Aorta (tissue), 5 donors: ENCODE results near the gene NUB1. TPM values are rescaled to one million over a fixed set of nuclear protein-coding genes. Genes with fewer than 3 reads are reported as not detected.

Experiments
- ATAC-seq: fragments of 200-7000 bp; cut with Tn5 transposase; one replicate; pipeline ENCODE4 v1.9.1; 2022; ENCODE audit warnings: moderate library complexity; ENCODE audit not compliant: low FRiP score
- DNase-seq, 2 donors: peaks; one replicate each; pipeline ENCODE4 v3.0.0-alpha.2; 2020
- H3K27ac ChIP-seq, 2 donors: one replicate each; pipeline ENCODE4 v1.5.1; 2013; ENCODE audit warnings: low read length in 2 of 2, mild to moderate bottlenecking in 2 of 2, moderate library complexity in 2 of 2, control low read depth in 1 of 2, inconsistent platforms in 1 of 2, low read depth in 1 of 2
- H3K27me3 ChIP-seq, 2 donors: one replicate each; pipeline ENCODE4 v1.6.1; 2013; ENCODE audit warnings: control low read depth in 1 of 2, low read length in 1 of 2, mild to moderate bottlenecking in 1 of 2, moderate library complexity in 1 of 2; ENCODE audit not compliant: insufficient read depth in 2 of 2, control insufficient read depth in 1 of 2
- H3K36me3 ChIP-seq, 2 donors: one replicate each; pipeline ENCODE4 v1.6.1; 2013; ENCODE audit warnings: control low read depth in 1 of 2, low read length in 1 of 2, mild to moderate bottlenecking in 1 of 2; ENCODE audit not compliant: insufficient read depth in 2 of 2, control insufficient read depth in 1 of 2
- H3K4me1 ChIP-seq, 2 donors: one replicate each; pipeline ENCODE4 v1.6.1; 2013; ENCODE audit warnings: low read length in 2 of 2, control low read depth in 1 of 2, mild to moderate bottlenecking in 1 of 2, moderate library complexity in 1 of 2; ENCODE audit not compliant: insufficient read depth in 2 of 2, control insufficient read depth in 1 of 2
- H3K4me3 ChIP-seq, 2 donors: one replicate each; pipeline ENCODE4 v1.5.1; 2013; ENCODE audit warnings: low read length in 2 of 2, control low read depth in 1 of 2, mild to moderate bottlenecking in 1 of 2
- H3K9me3 ChIP-seq: one replicate; pipeline ENCODE4 v1.6.1; 2013; ENCODE audit warnings: mild to moderate bottlenecking, low read length; ENCODE audit not compliant: control insufficient read depth
- WGBS, 2 donors: extraction: QIAGEN DNeasy Blood & Tissue Kit; methylation state at CpG; one replicate each; pipeline ENCODE4 v1.1.7; 2013; 5-methylcytosine and 5-hydroxymethylcytosine counted together
- intact Hi-C, 2 donors: fragments of 100-400 bp; cut with DNase I; formaldehyde crosslinking; loops; one replicate each; pipeline versions ENCODE4 v1.14.2 to v1.15.0; 2022
- polyA plus RNA-seq, 2 donors: library from polyadenylated mRNA; stranded (reverse); fragments of 200-250 nt; gene quantifications; one replicate each; pipeline ENCODE4 v1.2.3, GENCODE V29; 2013
- total RNA-seq, 2 donors: library from RNA; stranded (reverse); fragmentation: NEBNext Ultra II Directional; extraction: Animal tissue kit (Norgen Biotek cat#: 25700); gene quantifications; one replicate each; pipeline ENCODE4 v1.2.1, GENCODE V29; 2021
- donor health status: healthy with polysubstance abuse.
- donor health status: Bipolar disorder and iron deficiency.
- donor health status: DM: no; HTN: no; CAD: no.
- donor health status: DM: no; HTN: no; CAD: no.
- donor health status: DM: yes; HTN: yes; CAD: no.

Gene NUB1
- total and polyA plus RNA-seq, 4 donors, result 34.6 to 56.6 (median 41.8) TPM

GRCh38 chr7:151311294-151311864 is 30.2 kb upstream of the NUB1 start:
- DNase-seq, result no peak
- Histone ChIP-seq H3K4me1 (no peaks in the 10 kb centered on the region), H3K27ac (no peak overlapping the region), H3K27me3 (no peaks in the 10 kb centered on the region), H3K36me3 (no peaks in the 10 kb centered on the region), H3K4me3 (no peak overlapping the region), H3K9me3 (no peaks in the 10 kb centered on the region)
- intact Hi-C loops, result loop anchor here in 1 of 2 donors (5.0 kb wide), 1 partner anchor 141 kb away; no protein-coding TSS in a partner anchor
- WGBS, 2 donors, result 67 to 70% methylated on average over 6 of the region's 6 CpGs
- ATAC-seq, result no peak

- intact Hi-C loops, result loop anchor here in 1 of 2 donors (5.0 kb wide), 1 partner anchor 140 kb away; no protein-coding TSS in a partner anchor
- no peaks in the 10 kb centered on the region for H3K27me3 ChIP-seq
- WGBS, 2 donors, result 87 to 90% methylated on average over 6 of the region's 6 CpGs
- no peak overlapping the region for H3K4me3 ChIP-seq
- no peak overlapping the region for H3K27ac ChIP-seq
- H3K4me1 ChIP-seq, result no peaks in the 10 kb centered on the region
- H3K9me3 ChIP-seq, result no peaks in the 10 kb centered on the region
- DNase-seq (no peak), ATAC-seq (no peak)
- no peaks in the 10 kb centered on the region for H3K36me3 ChIP-seq
Observed at GRCh38 chr7:151312356-151312755, 29.3 kb upstream of the NUB1 start.

- no peak for ATAC-seq
- intact Hi-C loops, result loop anchor here in 1 of 2 donors (5.0 kb wide), 1 partner anchor 139 kb away; no protein-coding TSS in a partner anchor
- H3K27ac ChIP-seq, result no peak overlapping the region
Observed at GRCh38 chr7:151312831-151313809, 28.5 kb upstream of the NUB1 start.

GRCh38 chr7:151313857-151314256 is 27.8 kb upstream of the NUB1 start:
- Histone ChIP-seq H3K4me1 (no peaks in the 10 kb centered on the region), H3K27ac (no peak overlapping the region), H3K9me3 (no peaks in the 10 kb centered on the region), H3K4me3 (no peak overlapping the region), H3K36me3 (no peaks in the 10 kb centered on the region), H3K27me3 (no peaks in the 10 kb centered on the region)
- peak; percentile 87 for ATAC-seq
- 7 to 11% methylated on average over 10 of the region's 10 CpGs for WGBS, 2 donors
- intact Hi-C loops, result loop anchor here (2.0 to 5.0 kb wide), 3 partner anchors 35 to 138 kb away; no protein-coding TSS in a partner anchor
- DNase-seq, result peak; percentile 83 to 92

More at GRCh38 chr7:151312831-151313809, 28.5 kb upstream of the NUB1 start:
- 85% methylated on average over 8 of the region's 8 CpGs for WGBS, 2 donors
- no peak for DNase-seq
- Histone ChIP-seq H3K4me3 (no peak overlapping the region), H3K36me3 (no peaks in the 10 kb centered on the region), H3K4me1 (no peaks in the 10 kb centered on the region), H3K9me3 (no peaks in the 10 kb centered on the region), H3K27me3 (no peaks in the 10 kb centered on the region)

DNA sequence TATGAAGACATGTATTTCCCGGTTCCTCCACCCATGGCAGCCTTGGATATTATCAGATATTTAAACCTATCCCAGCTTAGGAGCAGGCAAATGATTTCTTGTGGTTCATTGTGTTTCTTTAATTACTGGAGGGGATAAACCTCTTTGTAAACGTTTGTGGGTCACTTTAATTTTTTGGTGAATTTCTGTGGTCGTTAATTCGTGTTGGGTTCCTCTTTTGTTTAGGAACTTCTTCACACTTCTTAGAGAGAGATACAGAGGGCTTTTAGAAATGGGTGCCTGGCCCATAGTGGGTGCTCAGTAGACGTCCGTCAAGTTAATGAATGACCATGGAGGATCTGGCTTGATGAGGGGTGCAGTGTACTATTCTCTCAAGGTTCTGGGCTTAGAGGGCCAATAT is 27.2 kb upstream of the NUB1 start:
- WGBS, 2 donors, result 35 to 38% methylated on average over 6 of the region's 6 CpGs
- DNase-seq (no peak), ATAC-seq (no peak)
- H3K27me3 ChIP-seq, result no peaks in the 10 kb centered on the region
- H3K36me3 ChIP-seq, result no peaks in the 10 kb centered on the region
- no peaks in the 10 kb centered on the region for H3K4me1 ChIP-seq
- intact Hi-C loops, result loop anchor here (2.0 to 5.0 kb wide), 3 partner anchors 34 to 138 kb away; no protein-coding TSS in a partner anchor
- no peaks in the 10 kb centered on the region for H3K9me3 ChIP-seq
- H3K4me3 ChIP-seq, result no peak overlapping the region
- no peak overlapping the region for H3K27ac ChIP-seq

DNA sequence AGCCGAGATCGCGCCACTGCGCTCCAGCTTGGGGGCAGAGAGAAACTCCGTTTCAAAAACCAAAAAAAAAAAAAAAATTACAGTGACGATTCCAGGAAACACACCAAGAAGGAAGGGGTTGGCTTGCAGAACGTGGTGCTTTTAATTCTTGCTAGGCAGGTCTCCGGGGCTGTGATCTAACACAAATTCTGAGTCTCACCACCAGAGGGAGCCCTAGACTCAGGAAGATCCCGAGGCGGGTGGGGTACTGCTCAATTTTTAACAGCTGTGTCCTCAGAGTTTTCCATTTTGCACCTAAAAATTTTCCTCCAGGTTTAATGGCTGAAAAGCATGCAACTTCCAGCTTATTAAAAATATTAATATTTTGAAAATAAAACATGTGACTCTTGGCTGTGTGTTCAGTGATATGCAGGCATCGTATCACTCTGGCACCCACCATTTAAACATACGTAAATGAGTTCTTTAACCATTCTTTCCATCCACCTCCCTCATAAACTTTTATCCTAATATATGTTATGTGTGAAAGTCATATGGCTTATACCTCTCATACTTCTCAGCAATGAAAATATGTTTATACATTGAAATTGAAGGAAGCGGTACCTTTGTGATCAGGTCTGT is 26.5 kb upstream of the NUB1 start:
- Histone ChIP-seq H3K4me3 (no peak overlapping the region), H3K36me3 (no peaks in the 10 kb centered on the region), H3K27me3 (no peaks in the 10 kb centered on the region), H3K4me1 (no peaks in the 10 kb centered on the region), H3K27ac (no peak overlapping the region), H3K9me3 (peaks cover 3% of the 10 kb centered on the region)
- intact Hi-C loops, result loop anchor here (1.0 to 2.0 kb wide), 3 partner anchors 34 to 134 kb away; no protein-coding TSS in a partner anchor
- DNase-seq (peak in 1 of 2 donors; percentile 71), ATAC-seq (peak; percentile 90)
- 14 to 16% methylated on average over 13 of the region's 13 CpGs for WGBS, 2 donors

GRCh38 chr7:151316896-151317295 is 24.7 kb upstream of the NUB1 start:
- no peaks in the 10 kb centered on the region for H3K4me1 ChIP-seq
- no peaks in the 10 kb centered on the region for H3K27me3 ChIP-seq
- no peaks in the 10 kb centered on the region for H3K36me3 ChIP-seq
- ATAC-seq (no peak), DNase-seq (no peak)
- intact Hi-C loops, result no loop called here
- no peak overlapping the region for H3K4me3 ChIP-seq
- WGBS, 2 donors, result 68 to 73% methylated on average over 11 of the region's 11 CpGs
- peaks cover 3% of the 10 kb centered on the region for H3K9me3 ChIP-seq
- no peak overlapping the region for H3K27ac ChIP-seq

DNA sequence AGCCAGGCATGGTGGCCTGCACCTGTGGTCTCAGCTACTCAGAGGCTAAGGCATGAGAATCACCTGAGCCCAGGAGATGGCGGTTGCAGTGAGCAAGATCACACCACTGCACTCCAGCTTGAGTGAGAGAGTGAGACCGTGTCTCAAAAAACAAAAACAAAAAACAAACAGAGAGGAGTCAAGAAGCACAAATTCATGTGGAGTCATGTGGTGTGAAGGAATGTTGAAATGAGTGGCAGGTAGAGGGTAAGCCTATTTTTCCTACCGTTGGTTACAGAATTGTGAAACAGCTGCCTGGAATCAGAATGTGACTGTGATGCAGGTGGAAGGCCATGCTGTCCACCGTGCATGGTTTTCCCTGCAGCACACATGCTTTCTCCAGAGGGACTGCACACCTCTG is 23.7 kb upstream of the NUB1 start:
- H3K27me3 ChIP-seq, result no peaks in the 10 kb centered on the region
- peaks cover 3% of the 10 kb centered on the region for H3K9me3 ChIP-seq
- H3K36me3 ChIP-seq, result no peaks in the 10 kb centered on the region
- H3K4me1 ChIP-seq, result no peaks in the 10 kb centered on the region
- WGBS, 2 donors, result 76 to 79% methylated on average over 4 of the region's 4 CpGs
- intact Hi-C loops, result no loop called here
- no peak overlapping the region for H3K27ac ChIP-seq
- ATAC-seq, result no peak
- no peak overlapping the region for H3K4me3 ChIP-seq
- no peak for DNase-seq
